DMS153 treated with DMSO at 0.1 percent for 48 hours (cell line): ENCODE results near the gene CDH19.

Source experiments
- DNase-seq: peaks from one replicate; lab custom pipeline; 2025; ENCODE audit not compliant: unreplicated experiment; lab: John Stamatoyannopoulos, UW

Gene CDH19

DNA sequence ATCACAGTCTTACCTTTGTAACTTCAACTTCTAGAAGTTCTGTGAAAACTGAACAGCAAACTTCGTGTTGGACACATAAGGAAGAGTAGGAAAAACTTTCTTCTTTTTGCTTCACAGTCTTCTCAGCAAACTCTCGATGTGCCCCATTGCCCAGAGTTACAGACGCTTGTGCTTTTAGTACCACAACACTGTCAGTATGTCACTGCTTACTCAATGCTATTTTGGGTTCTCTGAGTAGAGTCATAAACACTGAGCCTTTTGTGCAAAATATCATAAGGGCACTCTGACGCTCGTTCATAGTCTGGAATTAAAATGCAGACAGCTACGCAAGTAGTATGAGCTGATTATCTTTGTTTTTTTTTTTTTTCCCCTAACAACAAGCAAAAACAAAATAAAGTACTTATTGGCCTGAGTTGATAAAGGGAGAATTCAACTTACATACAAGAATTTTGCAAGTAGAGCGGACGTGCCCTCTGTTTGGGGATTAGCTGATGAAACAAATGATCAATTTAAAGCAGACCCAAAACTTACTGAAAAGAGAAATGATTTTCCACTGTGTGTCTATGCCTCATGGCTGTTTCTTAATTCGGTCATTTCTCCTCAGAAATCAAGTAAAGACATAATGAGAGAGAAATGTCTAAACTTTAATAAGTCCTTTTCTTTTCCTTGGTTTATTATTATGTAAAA is at the start of gene CDH19:
Gene CDH19 (minus strand): TSS at position 150 of the 687 bp plus-strand sequence. CDS start 31,886 bp downstream, outside the sequence.
- no peak for DNase-seq

DNA sequence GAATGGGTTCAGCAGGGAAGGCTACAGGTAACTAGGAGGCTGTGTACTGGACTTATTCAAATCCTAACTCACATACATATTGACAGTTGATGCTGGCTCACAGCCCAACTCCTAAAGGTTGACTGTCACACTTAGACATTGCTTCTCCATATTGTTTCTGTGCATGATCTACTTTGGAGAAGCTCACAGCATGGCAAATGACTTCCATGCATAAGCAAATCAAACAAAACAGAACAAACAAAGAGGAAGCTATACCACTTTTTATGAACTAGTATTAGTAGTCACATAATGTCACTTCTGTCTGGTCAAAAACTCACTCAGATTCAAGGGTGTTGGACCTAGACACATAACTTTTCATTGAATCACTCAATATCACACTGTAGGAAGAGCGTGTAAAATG is 43.8 kb upstream of the CDH19 start:
- DNase-seq: no peak

DNA sequence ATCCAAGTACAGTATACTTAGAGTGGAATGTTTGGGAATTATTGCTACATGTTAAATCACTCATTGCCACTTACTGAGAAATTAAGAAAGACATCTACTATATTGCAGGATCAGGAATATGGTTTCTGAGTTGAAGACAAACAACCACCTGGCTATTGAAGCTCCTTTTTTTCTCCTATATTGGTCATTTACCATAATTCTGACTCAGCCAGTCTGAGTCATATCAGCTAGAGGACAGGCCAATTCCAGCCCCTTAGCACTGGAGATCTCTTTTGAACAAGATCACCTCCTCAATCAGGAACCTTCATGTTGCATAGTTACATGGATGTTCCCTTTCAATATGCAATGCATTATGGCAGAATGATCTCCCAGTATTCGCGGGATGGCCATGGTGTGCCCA is 42.7 kb upstream of the CDH19 start:
- no peak for DNase-seq

DNA sequence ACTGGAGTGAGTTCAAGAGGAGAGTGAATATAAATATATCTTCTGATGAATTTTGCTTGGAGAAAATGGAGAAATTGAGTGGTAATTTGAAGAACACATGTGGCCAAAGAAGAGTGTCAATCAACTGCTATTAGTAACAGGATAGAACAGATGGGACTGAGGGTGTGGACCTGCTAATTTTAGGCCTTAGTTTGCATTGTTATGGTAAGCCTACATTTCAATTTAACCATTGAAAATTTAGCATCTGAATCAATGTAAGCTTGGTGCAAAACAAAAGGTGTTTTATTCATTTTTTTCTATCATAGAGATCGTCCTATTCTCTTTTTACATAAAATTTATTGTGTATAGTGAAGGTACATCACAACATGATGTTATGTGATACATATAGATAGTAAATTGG is 42.1 kb upstream of the CDH19 start:
- DNase-seq: no peak

GRCh38 chr18:66641056-66641455 is 37.2 kb upstream of the CDH19 start:
- no peak for DNase-seq

DNA sequence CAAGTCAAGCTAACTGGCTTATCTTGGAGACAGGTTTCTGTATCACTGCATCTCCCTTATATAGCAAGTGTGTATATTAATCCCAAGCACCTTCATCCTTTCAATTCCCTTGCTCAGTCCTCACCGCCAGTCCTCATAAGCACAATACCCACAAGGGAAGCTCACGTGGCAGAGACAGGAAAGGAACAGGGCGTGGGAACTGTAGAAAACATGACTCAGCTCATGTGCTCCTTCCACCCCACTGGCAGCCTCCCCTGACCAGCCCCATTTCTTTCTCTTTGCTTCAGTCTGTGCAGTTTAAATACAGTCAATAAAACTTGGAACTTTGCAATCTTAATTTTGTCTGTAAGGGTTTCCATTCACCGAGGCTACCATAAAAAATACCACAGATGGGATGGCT is 36.5 kb upstream of the CDH19 start:
- DNase-seq: no peak

- no peak for DNase-seq
Measured at GRCh38 chr18:66638856-66639629, 35.2 kb upstream of the CDH19 start.

GRCh38 chr18:66635342-66635741 is 31.5 kb upstream of the CDH19 start:
- no peak for DNase-seq

- DNase-seq: no peak
Measured at GRCh38 chr18:66632756-66633155, 28.9 kb upstream of the CDH19 start.

GRCh38 chr18:66630831-66631230 is 26.9 kb upstream of the CDH19 start:
- DNase-seq: no peak

GRCh38 chr18:66623821-66624220 is 19.9 kb upstream of the CDH19 start:
- DNase-seq: no peak

- DNase-seq: no peak
Measured at GRCh38 chr18:66621816-66622576, 18.1 kb upstream of the CDH19 start.

DNA sequence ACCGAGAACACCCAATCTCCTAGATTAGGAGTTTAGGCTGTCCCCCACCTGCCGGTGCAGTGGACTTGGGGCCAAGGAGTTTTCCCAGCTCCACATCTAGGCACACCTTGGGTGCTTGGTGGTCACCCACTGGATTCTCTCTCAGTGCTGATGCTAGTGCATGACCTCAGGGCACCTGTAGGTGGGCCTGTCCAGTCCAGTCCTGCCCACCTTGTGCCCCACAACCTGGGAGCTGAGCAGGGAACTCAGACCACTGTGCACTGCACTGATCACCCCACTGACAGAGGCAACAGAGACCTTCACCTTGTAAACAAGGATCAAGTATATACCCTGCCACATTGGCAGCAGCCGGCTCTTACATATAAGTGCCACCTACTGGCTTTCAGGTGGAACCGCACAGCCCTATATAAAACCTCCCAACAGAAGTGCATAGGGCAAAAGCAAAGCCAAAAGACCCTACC is 12.7 kb upstream of the CDH19 start:
- DNase-seq: peak; percentile 0

DNA sequence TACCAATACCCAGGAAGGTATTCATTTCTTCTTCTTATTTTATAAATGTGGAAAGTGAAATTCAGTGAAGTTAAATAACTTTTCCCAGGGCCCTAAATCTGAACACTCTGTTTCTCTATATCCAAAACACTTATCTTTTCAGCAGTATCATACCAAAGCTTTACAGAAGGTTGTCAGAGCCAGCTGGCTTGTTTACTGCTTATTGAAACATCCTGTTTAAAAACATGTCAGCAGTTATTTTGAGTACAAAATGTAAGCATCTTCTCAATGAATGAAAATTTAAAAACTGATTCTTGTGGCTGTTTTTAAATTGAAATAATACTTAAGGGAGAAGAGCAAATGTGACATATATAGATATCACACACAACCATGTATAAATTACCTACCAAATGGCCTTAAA is 11.3 kb upstream of the CDH19 start:
- DNase-seq: no peak

GRCh38 chr18:66607632-66608031 is 3.7 kb upstream of the CDH19 start:
- DNase-seq: no peak

GRCh38 chr18:66601649-66602048 is 2.2 kb downstream of the CDH19 start:
- no peak for DNase-seq

DNA sequence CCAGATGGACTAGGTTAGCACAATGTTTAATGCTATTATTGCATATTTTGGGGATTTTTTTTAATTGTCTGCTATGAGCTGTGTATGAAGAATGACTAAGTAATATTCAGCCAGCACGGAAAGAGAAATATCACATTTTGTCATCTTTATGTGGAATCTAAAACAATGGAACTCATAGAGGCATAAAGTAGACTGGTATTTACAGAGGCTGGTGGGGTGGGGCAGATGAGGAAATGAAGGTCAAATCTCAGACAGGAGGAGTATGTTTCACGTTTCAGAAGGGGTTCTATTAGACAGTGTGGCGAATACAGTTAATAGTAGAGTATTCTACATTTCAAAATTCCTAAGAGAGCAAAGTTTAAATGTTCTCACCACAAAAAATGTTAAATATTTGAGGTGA is 4.7 kb downstream of the CDH19 start:
- DNase-seq: no peak

- DNase-seq: no peak
Measured at GRCh38 chr18:66587430-66587829, 16.5 kb downstream of the CDH19 start.

GRCh38 chr18:66582211-66582610 is 21.7 kb downstream of the CDH19 start:
- no peak for DNase-seq

DNA sequence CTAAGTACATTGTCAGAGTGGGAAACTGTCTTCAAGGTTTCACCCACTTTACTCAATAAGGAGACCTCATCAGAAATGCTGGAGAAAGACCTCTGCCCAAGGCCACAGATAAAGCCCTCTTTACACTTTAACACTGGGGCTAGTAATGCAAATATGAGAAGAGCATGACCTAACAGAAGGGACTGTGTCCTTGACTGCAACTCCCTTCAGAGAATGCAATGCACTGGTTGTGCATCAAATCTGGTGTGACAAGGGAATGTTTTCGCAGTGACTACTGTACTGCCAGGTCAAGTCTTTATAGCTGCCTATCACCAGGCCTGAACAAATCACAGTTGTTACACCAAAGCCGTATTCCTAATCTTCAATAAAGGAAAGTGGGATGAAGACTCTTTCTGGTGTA is 28.6 kb downstream of the CDH19 start:
- no peak for DNase-seq

- DNase-seq: no peak
Measured at GRCh38 chr18:66571845-66572244, 32.0 kb downstream of the CDH19 start.

DNA sequence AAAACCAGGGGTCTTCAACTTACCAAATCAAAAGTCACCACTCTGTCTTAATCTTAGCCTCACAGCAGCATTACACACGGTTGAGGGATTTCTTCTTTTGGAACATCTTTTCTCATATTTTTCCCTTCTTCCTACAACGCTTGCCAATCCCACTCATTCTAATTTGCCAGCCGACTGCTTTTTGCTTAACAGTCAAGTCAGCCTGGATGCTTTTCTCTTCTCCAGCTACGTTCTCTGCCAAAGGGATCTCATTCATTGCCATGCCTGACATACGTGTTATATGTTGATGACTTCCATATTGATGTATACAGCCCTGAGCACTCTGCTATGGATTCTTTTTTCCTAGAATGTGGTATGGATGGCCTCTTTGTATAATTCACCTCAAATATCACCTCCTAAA is 37.3 kb downstream of the CDH19 start:
- no peak for DNase-seq
